HG02763 (cell line): ENCODE results near the gene SORCS3.

Source experiments
- ATAC-seq: cut with Tn5 transposase; IDR thresholded peaks from one replicate; pipeline ENCODE4 v1.9.1; 2021; ENCODE audit warnings: mild to moderate bottlenecking, moderate library complexity; ENCODE audit not compliant: unreplicated experiment

SORCS3 gene

DNA sequence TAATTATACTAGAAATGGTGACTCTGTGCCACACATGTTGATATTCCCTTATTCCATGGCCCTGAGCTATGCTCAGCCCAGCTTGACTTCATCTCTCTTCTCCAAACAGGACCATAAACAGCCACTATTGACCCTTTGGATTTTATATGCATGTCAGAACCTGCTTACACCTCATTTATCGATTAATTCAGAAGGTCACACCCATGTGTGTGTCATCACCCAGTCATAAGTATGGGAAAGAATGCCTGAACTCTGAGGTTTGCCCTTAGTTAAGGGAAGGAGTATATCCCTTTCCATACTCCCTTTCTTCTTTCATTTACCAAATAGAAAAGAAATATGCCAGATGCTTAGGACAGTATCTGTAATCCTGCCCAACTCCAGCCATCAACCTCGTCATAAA is 602.3 kb downstream of the SORCS3 start:
- no peak for ATAC-seq

DNA sequence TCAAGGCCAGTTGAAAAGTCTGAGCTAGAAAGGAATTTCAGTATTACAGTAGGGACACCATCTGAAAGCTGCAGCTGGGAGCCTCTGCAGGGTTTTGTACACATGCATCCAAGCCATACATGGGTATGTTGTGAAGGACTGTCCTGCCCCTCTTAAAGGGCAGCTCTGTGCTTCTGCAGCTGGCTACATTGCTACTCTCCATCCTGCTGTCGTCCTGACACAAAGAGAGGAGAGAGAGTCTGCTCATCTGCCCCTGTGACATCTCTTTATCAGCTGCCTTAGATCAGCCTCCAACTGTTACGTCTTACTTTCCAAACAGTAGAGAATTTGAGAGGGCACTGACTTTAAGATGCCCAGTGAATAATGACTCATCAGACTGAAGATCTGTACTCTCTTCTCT is 602.7 kb downstream of the SORCS3 start:
- ATAC-seq, result no peak

DNA sequence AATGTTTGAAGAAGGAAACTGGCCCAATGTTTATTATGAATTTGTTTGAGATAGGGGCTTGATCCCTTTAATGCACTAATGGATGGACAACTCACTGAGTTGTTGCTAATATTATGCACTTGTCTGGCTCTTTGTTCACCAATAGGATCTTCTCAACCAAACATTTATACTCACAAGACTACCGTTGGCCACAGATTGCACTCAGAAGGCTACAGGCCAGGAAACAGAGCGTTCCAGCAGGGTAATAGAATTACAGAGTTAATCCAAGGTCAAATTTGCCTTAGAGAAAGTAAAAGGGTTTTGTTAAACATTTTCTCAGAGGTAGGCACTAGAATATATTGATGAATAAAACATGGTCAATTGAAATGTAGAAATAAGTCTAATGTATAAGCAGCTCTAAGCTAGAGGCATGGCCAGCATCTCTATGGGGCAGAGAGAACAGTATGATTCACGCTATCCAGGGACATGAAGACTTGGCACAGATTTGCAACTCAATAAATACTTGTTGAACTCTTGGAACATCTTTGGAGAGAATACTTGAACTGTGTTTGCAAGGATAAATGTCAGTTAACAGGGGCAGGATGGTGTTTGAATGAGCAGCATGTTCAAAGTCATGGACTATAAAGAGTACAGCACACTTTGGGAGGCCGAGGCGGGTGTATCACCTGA is 606.9 kb downstream of the SORCS3 start:
- ATAC-seq, result no peak

DNA sequence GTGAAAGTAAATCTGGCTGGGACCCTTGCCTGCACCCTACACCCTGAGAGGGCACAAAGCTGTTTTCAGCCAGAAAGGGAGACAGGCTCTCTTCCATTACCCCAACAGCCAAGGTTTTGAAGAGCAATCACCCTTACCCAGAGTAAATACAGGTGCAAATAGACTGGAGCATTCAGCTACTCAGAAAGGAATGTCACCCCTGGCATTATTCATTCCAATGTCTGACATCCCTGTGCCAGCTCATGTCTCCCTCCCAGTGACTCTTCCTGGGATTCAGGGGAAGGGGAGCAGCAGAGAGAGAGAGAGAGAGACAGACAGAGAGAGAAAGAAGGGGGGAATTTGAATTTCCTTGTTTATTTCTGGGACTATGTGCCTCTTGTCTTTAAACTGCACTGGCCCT is 611.8 kb downstream of the SORCS3 start:
- ATAC-seq, result no peak

DNA sequence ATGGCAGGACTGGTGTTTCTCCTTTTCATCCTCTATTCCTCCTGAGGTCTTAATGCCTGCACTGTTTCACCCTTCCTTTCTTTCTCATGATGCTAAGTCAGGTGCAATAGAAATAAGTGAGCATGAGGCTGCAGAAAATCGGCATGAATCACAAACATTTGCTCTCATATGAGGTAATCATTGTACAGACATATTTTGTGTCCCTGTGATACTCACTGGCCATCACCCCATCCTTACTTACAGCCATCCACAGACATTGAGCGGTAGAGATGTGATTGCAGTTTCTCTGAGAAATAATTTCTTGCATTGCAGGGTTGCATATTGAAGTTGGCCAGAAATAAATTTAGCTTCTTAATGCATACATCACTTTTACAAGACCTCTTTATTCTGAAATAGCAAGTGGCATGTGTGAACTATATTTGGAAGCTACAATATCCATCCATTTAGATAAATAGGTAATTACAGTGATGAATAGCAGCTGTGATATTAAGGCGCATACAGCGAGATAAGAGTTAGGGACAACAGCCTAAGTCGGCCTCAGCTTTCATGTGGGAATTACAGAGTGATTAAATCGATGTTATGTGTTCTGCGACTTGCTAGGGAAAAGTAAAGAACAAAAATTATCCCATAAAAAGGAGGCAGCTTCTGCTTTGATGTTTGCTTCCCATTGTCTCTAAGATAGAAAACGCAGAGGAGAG is 612.6 kb downstream of the SORCS3 start:
- ATAC-seq, result no peak

DNA sequence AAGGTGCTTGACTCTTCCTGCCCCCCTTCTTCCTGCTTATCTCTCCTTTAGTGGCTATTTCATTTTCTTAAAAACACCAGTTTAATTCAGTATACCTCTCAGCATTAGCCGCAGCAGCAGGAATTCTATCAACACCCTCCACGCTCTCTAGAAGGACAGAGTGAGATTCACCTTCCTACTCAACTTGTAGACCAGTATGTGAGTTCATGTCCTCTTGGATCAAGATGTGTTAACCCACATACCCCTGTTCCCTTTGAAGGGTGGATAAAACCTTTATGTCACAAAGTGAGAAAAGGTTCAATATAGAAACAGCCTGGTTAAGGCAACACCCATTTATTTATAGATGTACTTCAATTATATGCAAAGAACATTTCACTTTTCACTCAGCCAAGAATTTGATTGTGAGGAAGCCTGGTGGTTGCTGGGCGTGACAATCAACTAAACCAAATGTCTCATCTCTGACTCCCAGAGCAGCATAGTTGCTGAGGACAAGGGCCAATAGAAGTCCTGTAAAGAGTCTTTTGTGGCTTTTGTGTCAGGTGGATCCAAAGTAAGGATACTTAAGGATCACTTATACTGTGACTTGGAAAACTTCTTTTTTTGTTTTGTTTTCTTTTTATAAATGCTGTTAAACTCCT is 617.1 kb downstream of the SORCS3 start:
- no peak for ATAC-seq

DNA sequence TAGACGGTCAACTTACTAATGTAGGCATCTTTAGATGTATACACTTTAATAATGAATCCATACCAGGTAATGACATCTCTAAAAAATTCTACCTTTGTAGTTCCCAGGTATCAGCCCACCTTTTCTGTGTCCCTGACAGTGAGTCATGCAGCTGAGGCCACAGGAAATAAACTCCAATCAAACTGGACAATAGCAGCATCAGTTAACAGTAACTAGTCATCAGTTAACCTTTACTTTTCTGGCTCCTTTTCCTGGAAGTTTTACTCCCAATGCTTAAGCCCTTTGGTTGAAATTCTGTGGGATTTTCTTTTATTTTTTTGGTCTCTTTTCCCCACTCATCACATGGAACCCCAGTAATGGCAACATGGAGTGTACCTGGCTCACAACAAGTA is 617.6 kb downstream of the SORCS3 start:
- no peak for ATAC-seq

DNA sequence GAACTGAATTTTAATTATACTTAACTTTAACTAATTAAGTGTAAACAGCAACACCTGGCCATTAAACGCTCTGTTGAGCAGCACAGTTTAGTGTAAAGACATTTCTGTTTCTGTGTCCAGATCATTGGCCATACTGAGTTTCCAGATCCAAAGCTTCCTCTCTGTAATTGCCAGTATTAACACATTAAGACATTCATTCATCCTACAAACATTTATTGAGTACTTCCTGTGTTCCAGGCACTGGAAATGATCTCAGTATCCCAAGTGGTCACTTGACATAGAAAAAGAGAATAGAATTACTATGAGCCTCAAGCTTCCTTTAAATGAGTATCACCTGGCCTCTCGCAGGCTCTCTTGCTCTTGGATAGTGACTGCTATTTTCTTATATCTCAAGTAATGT is 618.1 kb downstream of the SORCS3 start:
- no peak for ATAC-seq

DNA sequence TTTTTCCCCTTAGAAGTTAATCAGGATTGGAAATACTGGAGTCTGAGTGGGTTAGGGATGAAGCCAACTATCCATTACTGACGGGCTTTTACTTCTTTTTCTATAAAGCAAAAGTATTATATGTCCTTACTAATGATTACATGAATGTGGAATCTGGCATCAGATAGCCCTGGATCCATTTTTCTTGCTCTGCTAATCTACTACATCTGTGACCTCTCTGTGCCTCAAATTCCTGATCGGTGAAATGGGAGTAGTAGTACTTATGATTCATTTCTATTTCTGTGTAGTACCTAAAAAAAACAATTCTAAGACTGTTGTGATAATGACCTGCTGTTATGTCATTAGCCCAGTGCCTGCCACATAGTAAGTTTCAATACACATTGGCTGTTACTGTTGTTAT is 621.6 kb downstream of the SORCS3 start:
- no peak for ATAC-seq

DNA sequence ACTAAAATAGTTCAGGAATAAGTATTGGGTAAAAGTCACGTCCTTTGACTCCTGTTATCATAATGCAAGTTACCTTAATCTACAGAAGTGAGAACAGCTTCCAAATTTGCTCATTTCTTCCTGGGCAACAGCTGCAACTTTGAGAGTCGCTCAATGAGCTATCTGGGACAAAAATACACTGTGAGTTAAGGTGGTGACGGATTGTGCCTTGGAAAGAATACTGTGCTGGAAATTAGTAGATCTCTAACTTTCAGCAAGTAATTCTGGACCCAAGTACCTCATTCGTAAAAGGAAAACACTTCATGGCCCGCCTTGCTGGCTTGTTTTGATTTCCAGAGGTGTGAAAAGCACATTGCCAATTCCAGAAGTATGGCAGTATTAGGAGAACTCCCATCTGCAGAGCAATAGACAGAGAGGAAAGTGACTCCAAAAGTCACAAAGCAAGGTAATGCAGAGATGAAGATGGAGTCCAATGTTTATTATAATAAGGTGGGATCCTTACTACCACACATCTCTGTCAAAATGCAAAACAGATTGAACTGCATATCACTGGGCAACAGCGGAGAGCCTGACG is 626.0 kb downstream of the SORCS3 start:
- no peak for ATAC-seq

DNA sequence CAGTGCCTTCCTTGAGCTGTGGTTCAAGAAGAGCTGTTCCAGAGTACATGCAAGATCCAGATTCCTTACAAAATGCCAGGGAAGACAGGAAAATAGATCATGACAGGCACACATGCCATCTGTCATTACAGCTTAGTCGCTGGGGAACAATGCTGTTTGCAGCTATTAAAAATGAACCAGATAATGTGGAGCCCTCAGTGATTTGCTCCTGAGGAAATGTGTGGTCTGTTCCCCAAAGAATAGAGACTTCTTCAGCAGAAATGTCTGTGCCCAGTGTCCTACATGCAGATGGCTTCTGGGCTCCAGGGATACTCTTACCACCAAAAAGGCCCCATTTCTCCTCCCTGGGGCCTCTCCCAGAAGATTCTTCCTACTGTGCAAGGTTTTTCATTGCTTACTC is 627.9 kb downstream of the SORCS3 start:
- ATAC-seq, result no peak

DNA sequence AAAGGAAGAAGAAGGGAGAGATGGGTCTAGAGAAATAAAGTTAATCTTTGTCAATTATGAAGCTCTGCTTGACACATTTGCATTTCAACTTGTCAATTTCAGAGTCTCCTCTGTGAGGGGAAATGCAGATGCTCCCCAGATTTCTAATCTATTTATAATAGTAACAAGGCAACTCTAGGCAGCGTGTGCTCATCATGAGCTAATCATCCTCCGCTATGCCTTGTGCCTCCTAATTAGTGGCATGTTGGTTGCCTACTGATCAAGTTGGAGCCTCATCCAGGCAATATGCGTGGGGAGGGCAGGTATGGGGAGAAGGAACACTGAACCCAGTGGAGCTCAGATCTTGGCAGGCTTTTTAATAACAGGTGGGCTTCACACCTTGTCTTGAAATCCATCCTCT is 628.6 kb downstream of the SORCS3 start:
- ATAC-seq, result no peak

DNA sequence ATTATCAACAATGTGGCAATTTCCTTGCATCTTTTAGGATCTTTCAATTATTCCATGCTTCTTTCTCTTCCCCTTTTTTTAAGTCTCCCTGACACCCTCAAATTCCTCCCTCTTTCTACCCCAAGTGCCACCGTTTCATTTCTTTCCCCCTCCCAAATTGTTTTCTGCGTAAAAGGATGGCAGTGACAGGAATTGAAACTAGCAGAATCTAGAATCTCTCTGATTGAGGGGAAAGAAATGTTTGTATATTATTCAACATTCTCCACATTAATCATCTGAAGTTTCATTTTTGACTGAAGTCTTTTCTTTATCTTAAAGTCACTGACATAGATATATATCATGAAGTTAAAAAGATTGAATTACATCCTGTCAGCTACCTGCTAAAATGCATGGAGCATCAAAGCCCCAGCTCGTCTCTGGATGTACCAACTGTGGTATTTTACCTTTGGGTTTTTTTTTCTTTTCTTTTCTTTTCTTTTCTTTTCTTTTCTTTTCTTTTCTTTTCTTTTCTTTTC is 633.5 kb downstream of the SORCS3 start:
- ATAC-seq, result no peak

DNA sequence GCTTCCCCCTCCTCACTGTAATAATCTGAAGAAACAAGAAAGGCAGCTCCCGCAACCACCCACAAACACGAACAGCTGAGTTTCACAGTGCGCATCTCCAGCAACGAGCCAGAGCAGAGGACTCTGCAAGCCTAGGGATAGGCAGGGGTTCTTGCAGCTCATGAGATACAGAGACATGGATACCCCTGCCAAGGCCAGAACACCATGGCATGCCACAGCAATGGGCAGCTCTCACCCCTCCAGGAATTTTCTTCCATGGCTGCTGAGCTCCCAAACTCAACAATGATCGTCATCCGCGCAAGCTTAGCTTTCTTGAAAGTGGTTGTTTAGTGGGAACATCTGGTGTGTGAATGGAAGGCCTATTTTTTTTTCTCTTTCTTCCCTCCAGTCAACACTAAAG is 637.3 kb downstream of the SORCS3 start:
- ATAC-seq, result no peak

DNA sequence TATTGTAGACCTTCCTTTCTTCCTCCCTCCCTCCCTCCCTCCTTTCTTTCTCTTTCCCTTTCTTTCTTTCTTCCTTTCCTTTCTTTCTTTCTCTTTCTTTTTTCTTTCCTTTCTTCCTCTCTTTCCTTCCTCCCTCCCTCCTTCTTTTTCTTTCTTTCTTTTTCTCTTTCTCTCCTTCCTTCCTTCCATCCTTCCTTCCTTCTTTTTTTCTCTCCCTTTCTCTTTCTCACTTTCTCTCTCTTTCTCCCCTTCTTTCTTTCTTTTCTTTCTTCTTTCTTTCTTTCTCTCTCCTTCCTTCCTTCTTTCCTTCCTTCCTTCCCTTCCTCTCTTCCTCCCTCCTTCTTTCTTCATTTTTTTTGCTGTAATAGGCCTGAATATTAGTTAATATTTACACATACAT is 638.0 kb downstream of the SORCS3 start:
- ATAC-seq, result no peak

DNA sequence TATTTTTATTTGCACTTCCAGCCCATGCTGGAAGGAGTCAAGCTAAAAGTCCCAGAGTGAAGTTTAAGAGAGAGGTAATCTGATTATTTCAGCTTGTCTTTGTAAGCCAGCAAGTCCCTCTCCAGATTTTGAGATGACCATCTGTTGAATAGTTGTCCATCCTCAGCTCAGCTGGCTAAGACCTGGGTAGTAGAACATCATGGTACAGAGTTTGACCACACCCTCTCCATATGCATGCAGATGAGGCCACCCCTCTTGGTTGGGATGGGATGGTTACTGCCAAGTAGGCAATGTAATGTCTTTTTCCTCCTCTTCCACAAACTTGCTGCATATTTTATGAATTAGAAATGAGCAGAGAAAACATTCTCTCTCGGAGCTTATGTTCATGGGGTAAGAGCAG is 639.8 kb downstream of the SORCS3 start:
- ATAC-seq, result no peak

DNA sequence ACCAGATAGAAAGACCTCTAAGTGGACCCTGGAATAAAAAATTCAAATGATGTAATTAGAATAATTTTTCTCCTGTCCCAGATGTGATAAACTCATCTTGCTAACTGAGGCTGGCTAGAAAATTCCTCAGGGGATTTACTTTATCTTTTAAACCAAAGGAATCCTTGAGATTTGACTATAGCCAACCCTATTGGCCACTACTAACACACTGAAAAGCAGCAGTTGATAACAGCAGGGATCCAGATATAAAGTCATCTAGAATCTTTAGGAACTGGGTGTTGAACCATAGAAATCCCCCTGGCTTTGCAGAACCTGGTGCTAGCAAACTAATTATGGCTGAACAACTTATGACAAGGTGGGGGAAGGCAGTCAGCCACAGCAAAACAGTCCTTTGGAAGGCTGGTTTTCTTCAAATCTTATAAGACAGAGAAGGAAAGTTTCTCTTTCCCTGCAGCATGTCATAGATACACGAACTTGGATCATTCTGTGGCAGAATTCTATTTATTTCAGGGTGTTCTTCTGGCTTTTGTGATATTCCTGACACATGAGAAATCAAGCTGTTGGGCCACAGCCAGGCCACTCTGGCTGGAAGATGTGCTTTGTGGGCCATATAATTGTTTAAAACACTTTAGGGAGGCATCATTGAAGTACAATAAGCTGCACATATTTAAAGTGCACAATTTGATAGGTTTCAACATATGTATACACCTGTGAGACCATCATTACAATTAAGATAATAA is 643.6 kb downstream of the SORCS3 start:
- ATAC-seq, result no peak

DNA sequence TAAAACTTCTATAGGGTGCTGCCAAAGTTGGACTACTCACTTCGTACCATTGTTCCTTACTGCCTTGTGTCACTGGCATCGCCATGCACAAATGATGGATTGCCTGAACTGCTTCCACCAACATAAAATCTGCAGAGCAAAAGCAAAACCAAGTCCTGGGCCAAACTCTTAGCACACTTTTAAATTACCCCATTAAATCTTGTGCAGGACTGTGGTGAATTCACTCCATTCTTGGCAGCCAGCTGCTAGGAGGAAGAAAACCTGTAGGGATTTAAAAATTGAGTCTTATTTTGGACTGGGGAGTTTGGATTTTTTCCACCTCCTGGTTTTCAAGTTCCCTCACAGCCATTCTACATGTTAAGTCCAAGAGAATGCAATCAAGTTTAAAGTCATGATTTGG is 646.9 kb downstream of the SORCS3 start:
- no peak for ATAC-seq

DNA sequence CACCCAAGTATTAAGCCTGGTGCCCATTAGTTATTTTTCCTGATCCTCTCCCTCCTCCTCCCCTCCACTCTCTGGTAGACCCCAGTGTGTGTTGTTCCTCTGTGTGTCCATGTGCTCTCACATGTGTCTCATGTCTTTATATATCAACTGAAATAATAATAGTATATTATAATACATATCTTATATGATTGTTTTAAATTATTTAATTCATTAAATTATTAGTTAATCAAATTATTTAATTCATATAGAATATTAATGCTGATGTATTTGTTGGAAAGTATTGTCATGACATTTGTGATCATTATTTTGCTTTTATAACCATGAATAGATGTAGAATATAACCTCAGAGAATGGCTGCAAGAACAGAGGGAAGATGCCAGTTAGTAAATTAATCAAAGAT is 647.5 kb downstream of the SORCS3 start:
- ATAC-seq, result no peak

DNA sequence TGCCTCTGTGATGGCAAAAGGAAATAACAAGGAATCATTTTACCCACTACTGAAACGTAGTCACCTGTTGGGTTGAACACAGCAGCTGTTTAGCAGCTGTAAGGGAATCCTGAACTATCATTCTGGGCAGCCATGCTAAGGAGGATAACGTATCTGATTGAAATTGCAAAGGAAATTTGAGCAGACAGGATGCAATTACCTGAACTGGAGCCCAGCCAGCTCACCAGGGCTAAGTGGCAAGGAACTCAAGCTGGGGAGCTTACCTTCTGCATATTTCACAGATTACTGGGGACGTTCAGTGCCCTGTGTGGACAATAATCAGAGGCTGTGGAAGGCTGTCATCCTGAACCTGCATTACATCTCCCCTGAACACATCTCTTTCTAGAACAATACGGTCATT is 650.5 kb downstream of the SORCS3 start:
- ATAC-seq, result no peak

DNA sequence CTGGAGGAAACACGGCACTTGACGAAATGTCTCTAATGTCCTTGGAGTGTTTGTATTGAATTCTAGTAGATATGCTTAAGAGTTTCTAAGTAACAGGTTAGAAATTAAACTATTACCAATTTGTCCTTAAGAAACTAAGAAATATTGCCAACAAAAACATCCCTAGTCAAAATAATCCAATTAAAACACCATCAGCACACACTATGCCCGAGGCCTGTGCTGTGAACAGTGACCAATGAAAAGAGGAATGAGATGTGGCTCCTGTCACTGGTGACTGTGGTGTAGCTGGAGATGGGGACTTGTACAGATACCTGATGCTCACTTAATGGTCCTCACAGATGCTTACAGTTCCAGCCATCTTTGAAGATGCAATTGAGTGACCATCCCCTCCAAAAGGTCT is 651.1 kb downstream of the SORCS3 start:
- no peak for ATAC-seq
